Bone marrow (tissue), 2 donors: ENCODE results near the gene ALG12.

Experiments used
- DNase-seq, 2 donors: peaks; one replicate each; lab custom pipeline; 2025; lab: John Stamatoyannopoulos, UW

The ALG12 gene

GRCh38 chr22:49917974-49918910 lies at the start of gene ALG12, which contains the start of gene CRELD2:
ALG12 (minus strand) TSS chr22:49918438; CDS start chr22:49913765, 4,673 bp downstream.
CRELD2 (plus strand) TSS chr22:49918634; CDS start chr22:49918770, 136 bp downstream.
- DNase-seq = peak; percentile 81 to 84

- no peak for DNase-seq
These were observed 49.5 kb upstream of the ALG12 start for GRCh38 chr22:49967706-49968208.

GRCh38 chr22:49966774-49967705 lies 48.8 kb upstream of the ALG12 start:
- DNase-seq = peak in 1 of 2 donors; percentile 55

- no peak for DNase-seq
These were observed 48.0 kb upstream of the ALG12 start for GRCh38 chr22:49966041-49966773.

- no peak for DNase-seq
These were observed 47.1 kb upstream of the ALG12 start for GRCh38 chr22:49965091-49966040.

GRCh38 chr22:49964136-49965090 lies 46.2 kb upstream of the ALG12 start:
- DNase-seq = no peak

GRCh38 chr22:49963647-49964026 lies 45.4 kb upstream of the ALG12 start:
- DNase-seq = no peak

GRCh38 chr22:49962751-49963646 lies 44.8 kb upstream of the ALG12 start:
- no peak for DNase-seq

GRCh38 chr22:49962012-49962750 lies 43.9 kb upstream of the ALG12 start:
- peak; percentile 45 to 79 for DNase-seq

GRCh38 chr22:49961601-49962011 lies 43.4 kb upstream of the ALG12 start:
- DNase-seq = no peak

- DNase-seq = no peak
These were observed 42.9 kb upstream of the ALG12 start for GRCh38 chr22:49961005-49961600.

- DNase-seq = peak; percentile 86 to 96
These were observed 42.1 kb upstream of the ALG12 start, which contains the start of gene PIM3 for GRCh38 chr22:49960159-49961004. PIM3 (plus strand) TSS chr22:49960772; CDS start chr22:49960948, 176 bp downstream.

GRCh38 chr22:49959782-49960158 lies 41.5 kb upstream of the ALG12 start:
- DNase-seq = no peak

- DNase-seq = no peak
These were observed 40.9 kb upstream of the ALG12 start for GRCh38 chr22:49958931-49959781.

- no peak for DNase-seq
These were observed 40.2 kb upstream of the ALG12 start for GRCh38 chr22:49958366-49958921.
